TTC549 (cell line): ENCODE data around the gene AP3B1.

Experiments
- FAIRE-seq: peaks from 2 replicates; lab custom pipeline; 2012; peaks lifted over from hg19 to GRCh38; lab: Jason Lieb, UNC

AP3B1 gene

DNA sequence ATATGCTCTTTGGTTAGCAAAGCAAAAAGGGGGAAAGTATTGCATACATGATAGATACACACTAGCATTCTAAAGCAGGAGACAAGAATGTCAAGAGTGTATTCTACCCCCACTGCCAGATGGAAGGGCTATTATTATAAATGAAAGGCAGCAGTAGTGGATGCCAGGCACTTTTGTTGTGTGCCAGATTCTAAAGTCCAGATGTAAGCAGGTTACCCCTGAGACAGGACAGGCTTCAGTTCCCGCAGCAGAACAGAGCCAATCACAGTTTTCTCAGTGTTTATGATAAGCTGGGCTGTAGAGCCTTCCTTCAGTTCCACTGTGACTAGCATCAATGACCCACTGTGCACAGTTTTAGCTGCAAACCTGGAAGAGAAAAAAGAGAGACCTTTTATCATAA is 291.8 kb downstream of the AP3B1 start:
- FAIRE-seq = no peak

DNA sequence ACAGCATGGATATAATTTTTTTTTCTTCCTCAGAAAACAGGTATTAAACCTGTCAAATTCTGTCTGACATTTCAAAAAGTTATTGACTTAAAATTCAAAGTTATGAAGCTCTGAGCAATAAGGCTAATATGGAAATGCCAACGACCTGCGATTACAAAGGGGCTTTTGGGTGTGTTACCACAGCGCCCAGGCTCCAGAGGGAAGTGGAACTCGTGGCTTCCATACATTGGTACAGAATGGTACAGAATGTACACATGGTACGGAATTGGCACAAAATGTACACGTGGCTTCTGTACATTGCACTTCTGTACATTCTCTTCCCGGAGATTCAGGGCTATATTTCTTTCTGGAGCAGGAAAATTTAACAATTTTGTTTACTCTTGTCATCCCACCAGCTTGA is 293.3 kb downstream of the AP3B1 start:
- FAIRE-seq = no peak

GRCh38 chr5:78000191-78000590 is 294.3 kb downstream of the AP3B1 start:
- FAIRE-seq = no peak

DNA sequence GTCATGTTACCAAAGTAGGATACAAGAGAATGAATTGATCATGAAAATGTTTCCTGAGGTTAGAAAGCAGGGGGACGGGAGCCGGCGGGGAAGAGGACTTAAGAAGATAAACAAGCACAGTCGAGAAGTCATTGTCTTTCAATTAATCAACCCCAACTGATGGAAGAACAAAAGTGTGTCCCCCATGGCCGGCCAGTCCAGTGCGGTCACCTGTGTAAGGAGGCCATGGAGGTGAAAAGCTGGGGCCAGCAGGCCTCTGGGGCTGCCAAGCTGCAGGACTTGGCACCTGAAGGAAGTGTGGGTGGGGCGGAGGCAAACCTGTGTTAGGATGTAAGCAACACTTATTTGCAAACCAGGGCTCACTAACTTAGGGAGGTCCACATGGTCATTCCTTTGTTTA is 295.1 kb downstream of the AP3B1 start:
- FAIRE-seq = no peak

GRCh38 chr5:77996943-77997342 is 297.6 kb downstream of the AP3B1 start:
- no peak for FAIRE-seq

- no peak for FAIRE-seq
Observed at GRCh38 chr5:77995793-77996409, 298.6 kb downstream of the AP3B1 start.

- no peak for FAIRE-seq
Observed at GRCh38 chr5:77994943-77995342, 299.6 kb downstream of the AP3B1 start.

DNA sequence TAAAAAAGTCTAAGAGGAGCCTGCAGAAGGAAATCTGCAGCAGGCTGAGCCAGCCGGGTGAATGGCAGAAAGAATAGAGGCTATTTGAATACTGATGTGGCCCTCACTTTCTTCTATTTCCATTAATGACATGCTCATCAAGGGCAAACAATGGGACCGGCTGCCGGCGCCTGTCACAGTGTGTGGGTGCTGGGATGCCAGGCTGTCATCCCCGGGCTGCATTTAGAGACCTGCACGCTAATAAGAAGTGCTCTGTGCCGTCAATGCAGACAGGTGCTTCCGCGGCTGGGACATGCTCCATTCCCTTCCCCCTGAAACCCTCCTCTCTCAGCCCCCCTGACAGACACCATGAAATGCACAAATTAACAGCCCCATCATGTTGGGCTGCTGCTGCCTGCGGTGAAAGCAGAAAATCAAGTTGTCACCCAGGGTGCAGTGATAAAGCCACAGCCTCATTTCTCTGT is 300.6 kb downstream of the AP3B1 start:
- no peak for FAIRE-seq

GRCh38 chr5:77993141-77993854 is 301.2 kb downstream of the AP3B1 start:
- no peak for FAIRE-seq

DNA sequence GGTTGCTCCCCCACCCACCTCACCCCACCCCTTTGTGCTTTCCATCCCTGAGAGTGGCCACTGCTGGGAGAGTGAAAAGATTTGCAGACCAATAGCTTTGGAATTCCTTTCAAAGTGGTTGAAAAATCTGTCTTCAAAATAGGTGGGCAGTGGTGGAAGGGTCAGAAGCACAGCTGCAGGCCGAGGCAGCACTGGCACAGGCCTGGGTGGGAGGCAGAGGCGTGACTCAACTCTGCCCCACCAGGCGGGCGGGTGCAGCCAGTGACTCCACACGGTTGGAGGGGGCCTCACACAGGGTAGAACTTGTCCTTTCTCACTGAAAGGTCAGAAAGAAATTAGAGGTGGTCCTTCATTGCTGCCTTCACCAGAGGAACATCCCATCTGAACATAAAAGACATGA is 303.4 kb downstream of the AP3B1 start:
- FAIRE-seq = no peak

GRCh38 chr5:77990020-77990419 is 304.5 kb downstream of the AP3B1 start:
- FAIRE-seq = no peak

GRCh38 chr5:77987988-77988387 is 306.5 kb downstream of the AP3B1 start:
- FAIRE-seq = no peak

- FAIRE-seq = no peak
Observed at GRCh38 chr5:77987331-77987730, 307.2 kb downstream of the AP3B1 start.

GRCh38 chr5:77986261-77986660 is 308.2 kb downstream of the AP3B1 start:
- FAIRE-seq = no peak

DNA sequence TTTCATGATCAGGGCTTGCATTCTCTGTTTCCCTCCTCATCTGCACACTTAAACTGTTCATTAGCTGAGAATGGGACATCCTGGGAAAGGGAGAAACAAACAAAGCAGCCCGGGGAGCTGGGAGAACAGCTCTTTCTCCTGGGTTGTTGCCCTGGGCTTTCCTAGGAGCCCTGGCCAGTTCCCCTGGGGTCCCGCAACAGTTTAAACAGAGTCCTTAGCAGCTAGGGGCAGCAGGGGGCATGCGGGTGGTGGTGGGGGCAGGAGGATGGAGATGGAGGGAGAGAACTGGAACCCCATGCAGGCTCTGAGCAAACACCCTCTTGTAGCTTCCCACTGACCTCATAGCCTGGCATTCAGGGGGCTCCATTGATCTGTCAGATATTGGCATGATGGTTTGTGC is 309.3 kb downstream of the AP3B1 start:
- no peak for FAIRE-seq

GRCh38 chr5:77984587-77984986 is 309.9 kb downstream of the AP3B1 start:
- FAIRE-seq = no peak

DNA sequence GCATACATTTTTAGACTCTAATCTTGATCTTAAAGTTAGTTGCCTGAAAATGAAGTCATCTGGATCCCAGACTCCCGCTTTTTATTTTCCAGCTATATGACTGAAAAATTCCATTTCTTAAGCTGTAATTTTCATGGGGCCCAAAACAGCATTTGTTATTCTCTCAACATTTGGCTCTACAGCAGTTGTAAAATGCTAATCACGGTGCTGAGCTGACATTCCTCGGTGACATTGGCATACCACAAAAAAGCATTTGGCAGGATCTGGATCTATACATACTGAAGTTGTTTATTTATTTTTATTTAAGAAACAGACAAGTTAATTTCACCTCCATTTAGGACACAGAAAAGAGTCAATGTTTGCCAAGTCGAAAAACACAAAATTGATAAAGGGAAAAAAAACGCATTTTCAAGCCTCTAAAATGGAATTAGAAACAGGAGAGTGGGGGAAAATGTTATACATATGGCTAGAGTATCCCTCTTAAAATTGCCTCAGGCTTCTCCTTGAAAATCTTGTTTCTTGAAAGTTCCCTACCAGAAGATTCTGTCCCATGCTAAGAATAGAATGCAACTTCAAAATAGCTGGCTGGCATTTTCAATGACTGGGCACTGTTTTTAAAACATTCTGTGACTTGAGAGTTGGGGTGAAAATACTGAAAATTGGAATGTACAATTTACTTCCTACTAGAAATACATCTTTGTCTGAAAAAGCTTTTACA is 310.9 kb downstream of the AP3B1 start:
- no peak for FAIRE-seq

DNA sequence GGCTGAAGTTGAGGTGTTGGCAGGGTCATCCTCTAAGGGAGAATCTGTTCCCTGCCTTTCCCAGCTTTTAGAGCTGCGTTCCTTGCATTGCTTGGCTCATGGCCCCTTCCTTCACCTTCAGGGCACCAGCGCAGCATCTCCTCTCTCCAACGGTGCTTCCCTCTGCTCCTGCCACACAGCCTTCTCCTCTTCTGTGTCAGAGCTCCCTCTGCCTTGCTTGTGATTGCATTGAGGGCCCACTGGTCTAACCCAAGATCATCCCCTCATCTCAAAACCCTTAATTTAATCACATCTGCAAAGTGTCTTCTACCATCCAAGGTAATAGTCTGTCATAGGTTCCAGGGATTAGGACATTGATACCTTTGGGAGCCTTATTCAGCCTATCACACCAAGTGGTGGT is 312.7 kb downstream of the AP3B1 start:
- no peak for FAIRE-seq

DNA sequence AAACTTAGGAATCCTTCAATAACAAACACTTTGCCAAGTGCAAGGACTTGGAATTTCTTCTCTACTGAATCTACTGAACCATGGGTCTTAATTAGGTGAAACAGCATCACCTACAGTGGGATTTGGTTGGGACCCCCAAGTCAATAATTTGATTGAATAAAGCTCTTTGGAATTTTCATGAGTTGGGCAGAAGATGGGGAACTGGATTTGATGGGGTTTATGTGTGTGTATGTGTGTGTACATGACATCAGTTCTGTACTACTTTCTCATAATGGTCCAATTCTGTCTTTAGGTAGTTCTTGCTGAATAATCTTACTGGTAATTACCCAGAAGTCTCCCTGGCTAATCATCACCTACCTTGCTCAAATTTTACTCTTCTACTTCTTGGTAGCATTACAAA is 319.9 kb downstream of the AP3B1 start:
- FAIRE-seq = no peak

DNA sequence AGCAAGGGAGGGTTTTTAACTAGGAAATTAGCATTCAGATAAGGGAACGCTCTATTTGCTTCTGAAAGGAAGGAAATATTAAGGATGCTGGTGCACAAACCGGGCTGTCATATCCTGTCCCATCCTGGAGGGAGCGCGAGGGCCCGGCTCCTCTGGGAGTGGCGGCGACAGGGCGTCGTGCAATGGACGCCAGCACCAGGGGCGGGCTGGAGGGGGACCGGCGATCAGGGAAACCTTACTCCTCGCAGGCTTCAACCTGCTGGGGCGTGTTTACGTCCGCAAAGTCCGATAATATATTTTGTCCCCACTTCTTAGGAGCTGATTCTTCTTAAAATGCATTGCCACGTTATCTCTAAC is 321.3 kb downstream of the AP3B1 start:
- no peak for FAIRE-seq

GRCh38 chr5:77972469-77973252 is 321.8 kb downstream of the AP3B1 start:
- FAIRE-seq = no peak

DNA sequence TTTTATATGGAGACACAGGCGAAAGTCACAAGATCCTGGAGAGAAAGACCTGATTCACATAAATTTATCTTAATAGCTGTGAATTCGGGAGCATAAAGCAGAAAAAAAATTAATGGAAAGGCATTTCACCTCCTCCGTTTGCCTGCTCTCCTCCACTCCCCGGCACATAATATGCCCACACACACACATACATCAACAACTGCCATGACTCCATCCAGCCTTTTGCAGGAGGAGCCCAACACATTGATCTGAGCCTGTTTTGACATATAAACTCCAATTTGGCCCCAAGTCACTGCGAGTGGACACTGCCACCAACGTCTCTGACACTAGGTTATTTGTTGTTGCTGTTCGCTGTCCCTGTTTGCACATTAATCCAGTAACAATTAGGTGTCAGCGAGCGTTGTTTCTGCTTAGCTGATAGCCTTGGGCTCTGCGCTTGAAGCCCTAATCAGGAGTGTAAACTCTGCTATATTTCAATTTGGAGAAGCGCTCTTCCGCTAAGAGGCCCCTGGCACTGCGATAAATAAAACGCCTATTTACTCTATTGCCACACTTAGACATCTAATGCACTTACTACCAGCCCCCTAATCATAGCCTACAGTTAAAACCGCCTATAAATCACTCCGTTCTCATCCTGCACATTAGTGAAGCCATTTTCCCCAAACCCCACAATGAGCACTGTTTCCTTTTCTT is 322.6 kb downstream of the AP3B1 start:
- FAIRE-seq = no peak
